ENCODE measurements around the gene G6PC3.
"Not testable (repeated sequence)": the region's sequence is repeated elsewhere in the genome, so short reads cannot be mapped to it uniquely, and the experiment has no call there.

Gene G6PC3

DNA sequence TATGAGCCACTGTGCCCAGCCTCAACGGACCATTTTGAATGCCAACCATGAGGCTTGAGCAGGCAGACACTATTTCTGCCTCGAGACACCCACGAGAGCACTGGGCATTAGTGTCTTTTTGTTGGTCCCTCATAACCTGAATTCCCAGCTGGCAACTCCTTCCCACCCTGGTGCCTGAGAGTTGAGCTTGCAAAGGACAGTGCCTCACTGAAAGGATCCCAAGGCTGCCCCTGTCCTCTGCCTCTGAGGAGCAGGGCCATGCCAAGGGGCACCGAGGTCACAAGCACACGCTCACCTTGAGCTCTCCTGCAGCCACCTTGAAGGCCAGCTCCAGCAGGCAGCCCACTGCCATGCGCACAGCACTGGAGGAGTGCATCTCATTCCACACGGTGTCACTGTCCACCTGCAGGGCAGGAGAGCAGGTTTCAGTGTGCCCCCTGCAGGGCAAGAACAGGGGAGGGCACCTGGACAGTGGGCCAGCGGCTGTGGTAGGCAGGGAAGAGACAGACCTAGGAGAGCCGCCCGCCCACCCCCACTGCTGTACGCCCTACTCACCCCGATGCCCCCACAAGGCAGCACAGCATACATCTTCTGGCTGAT lies 12.8 kb downstream of the G6PC3 start:
- DNase-seq (ENCODE audit: low read depth in 2 of 2), result no peak

DNA sequence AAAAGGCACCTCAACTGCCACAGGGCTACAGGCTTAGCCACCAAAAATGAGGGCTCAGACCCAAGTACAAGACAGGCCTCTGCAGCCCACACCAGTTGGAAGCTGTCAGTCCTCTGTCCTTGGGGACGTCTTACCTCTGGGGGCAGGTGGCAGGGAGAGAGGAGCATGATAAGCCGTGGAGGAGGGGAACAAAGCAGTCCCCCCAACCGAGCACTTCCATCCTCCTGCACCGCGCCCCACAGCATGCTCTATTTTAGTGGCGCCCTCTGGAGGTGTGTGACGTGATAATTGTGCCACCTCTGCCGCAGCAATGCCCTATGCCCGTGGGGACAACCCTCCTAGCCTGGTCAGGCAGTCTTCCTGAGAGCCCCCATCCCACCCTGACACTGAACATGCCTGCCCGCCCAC lies 13.6 kb downstream of the G6PC3 start:
- DNase-seq (ENCODE audit: low read depth in 2 of 2), result no peak

DNA sequence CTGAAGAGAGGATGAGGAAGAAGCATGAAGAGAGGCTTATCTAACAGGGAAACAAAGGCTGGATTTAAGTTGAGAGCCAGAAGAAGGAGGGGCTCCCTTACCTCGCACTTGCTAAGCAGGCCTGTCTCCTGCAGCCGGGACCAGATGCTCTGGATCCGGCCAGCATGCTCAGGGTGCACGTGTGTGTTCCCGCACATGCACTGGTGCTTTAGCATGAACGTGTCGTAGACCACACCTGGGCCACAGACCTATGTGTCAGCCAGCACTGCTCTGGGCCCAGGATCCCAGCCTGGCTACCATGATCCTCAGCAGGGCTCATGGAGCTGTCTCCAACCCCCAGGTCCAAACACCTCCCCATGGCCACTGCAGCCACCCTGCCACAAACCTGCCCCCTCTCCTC lies 14.4 kb downstream of the G6PC3 start:
- no peak for DNase-seq (ENCODE audit: low read depth in 2 of 2)

DNA sequence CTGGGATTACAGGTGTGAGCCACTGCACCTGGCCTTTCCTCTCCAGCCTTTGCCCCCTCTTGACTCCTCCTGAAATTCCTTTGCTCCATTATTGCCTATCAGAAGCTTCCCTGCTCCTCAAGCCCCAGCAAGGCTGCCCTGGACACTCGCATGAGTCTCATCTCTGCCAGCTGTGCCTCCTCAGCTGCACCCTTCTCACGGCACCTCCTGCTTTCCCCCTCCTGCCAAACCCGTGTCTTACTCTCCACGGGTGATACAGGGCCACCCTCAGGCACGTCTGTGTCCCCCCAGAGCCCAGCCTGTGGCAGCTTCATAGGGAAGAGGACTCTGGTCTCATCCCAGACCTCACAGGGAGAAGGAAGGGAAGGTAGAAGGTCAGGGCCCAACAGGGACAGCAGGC lies 15.4 kb downstream of the G6PC3 start:
- DNase-seq (ENCODE audit: low read depth in 2 of 2), result no peak

DNA sequence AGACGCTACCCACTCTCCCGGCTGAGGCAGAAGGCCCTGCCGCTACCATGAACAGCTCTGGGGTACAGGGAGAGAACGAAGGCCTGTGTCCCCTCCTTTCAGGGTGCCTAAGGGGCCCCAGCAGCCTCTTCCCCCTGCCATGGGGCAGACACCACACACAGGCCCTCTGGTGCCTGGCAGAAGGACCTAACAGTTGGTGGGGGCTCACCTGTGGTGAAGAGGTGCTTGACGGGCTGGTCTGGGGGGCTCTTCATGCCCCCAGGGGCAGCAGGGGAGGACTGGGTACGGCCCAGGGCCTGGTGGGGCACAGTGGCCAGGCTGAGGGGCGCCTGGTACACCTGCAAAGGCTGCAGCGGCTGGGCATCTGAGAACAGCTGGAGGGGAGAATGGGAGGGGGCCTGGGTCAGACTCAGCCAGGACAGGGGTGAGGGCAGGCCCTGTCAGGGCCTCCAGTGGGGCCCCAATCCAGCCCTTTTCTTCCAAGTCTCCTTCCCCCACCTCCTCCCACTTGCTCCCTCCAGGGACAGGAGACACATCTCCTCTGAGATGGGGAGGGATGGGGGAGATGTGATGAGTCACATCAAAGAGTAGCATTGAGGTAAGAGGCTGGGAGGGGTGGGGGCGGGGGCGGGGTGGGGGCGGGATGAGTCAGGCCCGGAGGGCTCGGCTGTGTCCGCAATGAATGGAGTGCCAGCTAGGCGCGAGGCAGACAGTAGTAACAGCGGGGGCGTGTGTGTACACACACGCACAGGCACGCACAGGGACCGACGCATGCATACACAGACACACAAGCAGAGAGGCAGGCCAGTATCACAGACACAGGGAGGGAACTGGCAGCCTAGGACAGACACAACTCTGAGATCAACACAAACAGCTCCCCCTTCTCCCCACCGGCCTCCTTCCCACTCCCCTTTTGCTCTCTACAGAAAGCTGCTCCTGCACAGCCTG lies 16.1 kb downstream of the G6PC3 start:
- DNase-seq (ENCODE audit: low read depth in 2 of 2), result no peak

DNA sequence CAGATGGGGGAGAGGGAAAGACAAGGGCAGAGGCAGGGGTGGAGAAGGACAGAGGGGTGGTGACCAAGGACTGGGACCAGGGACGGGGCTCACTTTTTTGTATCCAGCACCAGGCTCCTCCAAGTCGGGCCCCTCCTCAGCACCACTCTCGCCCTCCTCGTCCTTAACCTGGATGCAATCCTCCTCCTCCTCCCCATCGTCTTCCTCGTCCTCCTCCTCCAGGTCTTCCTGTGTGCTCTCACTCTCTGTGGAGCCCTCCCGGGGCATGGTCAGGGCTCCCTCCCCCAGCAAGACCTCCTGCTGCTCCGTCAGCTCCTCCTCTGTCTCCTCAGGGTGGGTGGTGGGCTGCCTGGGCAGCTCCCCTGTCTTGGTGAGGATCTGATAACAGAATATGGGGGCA lies 16.8 kb downstream of the G6PC3 start:
- no peak for DNase-seq (ENCODE audit: low read depth in 2 of 2)

DNA sequence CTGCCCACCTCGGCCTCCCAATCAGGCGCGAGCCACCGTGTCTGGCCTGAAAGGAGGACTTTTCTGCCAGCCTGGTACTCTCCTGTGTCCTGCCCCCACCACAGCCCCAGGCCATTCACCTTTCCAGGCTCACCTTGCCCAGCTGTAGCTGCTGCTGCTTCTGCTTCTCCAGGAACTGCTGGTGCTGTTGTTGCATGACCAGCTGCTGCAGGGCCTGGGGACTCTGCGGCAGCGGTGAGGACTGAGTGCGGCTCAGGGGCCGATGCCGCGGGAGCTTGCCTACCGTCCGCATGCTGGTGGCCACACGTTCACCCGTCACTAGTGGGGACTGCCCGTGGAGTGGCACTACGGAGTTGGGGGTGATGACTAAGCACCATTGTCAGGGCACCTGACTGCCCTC lies 17.7 kb downstream of the G6PC3 start:
- no peak for DNase-seq (ENCODE audit: low read depth in 2 of 2)

DNA sequence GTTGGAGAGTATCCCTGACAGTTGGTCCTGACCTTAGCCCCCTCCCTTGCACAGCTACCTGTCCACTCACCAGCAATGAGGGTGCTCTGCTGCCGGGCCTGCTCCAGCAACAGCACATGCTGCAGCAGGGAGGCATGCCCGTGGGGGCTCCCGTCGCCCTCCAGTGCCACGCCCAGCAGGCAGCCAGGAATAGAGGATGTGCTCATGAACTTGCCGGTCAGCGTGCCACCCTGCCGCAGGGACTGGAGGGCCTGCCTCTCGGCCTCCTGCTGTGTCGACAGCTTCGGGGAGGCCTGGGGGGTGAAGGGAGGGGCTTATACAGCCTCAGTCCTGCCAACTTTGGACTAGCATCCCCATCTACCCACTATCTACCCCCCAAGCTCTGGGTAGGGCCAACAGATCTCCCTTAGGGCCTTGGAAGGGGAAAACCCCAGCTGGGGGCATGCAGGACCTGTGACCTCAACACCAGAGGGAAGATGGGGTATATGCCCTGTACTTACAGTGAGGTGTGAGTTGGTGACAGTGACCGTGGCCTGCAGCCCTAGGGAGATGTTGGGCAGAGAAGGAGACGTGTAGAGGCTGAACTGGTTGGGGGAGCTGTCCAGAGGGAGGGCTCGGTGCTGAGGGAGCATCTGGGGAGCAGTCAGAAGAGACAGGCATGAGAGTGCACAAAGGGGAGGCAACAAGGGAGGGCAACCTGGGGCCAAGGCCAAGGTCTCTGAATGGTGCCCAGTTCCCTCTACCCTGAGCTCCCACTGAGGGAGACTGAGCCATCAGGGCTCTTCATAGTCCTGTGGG lies 20.9 kb downstream of the G6PC3 start:
- DNase-seq (ENCODE audit: low read depth in 2 of 2), result no peak

DNA sequence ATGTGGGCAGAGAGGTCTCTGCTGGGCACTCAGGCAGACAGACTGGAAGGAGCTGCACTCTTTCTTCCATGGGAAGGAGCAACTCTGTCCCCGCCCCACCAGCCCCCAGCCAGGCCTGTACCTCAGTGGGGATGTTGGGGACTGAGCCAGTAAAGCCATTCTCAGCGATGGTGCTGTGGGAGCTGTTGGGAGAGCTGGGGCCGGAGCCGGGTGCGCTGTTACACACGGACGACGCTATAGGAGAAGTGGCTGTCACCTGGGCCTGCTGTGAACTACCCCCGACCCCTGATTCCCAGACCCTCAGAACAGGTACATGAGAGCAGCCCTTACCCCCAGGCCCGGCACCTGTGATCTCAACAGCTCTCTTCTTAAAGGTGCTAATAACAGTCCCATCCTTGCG lies 21.5 kb downstream of the G6PC3 start:
- no peak for DNase-seq (ENCODE audit: low read depth in 2 of 2)

DNA sequence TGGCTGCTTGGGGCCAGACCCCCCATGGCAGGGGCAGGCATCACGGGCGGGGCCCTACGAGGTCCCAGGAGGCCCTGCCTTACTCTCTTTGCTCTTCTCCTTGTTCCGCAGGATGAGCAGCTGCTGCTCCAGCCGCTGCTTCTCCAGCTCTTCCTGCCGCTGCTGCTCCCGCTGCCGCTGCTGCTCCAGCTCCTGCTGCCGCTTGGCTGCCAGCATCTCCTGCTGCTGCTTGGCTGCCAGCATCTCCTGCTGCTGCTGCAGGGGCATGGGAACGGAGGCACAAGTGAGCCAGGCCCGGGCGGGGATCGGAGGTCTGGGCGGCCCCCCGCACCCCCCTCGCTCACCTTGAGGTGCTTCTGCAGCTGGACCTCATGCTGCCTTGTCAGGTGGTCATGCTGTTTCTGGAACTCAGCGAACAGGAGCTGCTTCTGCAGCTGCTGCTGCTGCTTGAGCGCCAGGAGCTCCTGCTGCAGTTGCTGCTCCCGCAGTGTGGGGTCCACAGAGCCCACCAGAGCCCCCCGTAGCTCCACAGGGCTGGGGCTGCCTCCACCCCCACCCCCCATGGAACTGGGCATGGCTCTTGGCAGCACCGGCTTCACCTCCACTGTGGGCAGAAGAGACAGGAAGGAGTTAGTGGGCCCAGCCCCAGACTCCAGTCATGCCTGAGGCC lies 22.8 kb downstream of the G6PC3 start:
- no peak for DNase-seq (ENCODE audit: low read depth in 2 of 2)

DNA sequence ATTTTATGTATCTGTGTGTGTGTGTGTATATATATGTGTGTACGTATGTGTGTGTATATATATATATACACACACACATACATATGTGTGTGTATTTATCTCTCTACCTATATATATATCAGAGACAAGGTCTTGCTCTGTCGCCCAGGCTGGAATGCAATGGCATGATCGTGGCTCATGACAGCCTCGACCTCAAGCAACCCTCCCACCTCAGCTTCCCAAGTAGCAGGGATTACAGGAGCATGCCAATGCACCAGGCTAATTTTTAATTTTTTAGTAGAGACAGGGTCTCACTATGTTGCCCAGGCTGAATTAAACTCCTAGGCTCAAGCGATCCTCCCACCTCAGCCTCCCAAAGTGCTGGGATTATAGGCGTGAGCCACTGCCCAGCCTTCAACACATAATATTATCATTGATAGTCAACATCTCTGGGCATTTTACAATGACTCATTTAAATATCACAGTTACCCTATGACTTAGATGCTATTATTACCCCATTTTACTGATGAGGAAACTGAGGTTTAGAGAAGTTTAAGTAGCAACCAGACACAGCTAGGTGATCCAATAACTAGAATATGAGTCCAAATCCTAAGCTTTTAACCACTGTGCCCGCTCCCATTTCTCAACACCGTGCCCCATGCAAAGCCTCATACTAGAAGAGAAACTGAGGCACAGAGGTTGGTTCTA lies 24.3 kb downstream of the G6PC3 start:
- no peak for DNase-seq (ENCODE audit: low read depth in 2 of 2)

DNA sequence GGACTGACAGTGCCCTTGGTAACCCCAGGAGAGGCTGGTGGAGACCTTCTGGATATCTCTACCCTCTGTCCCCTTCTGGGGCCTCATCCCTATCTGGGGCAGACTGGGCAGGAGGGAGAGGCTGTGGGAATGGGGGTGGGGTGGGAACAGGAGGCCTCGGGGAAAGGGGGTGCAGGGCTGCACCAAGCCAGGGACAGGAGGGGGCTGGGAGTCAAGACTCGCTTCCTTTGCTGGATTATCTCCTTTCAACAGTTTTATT lies 24.8 kb downstream of the G6PC3 start:
- no peak for DNase-seq (ENCODE audit: low read depth in 2 of 2)

DNA sequence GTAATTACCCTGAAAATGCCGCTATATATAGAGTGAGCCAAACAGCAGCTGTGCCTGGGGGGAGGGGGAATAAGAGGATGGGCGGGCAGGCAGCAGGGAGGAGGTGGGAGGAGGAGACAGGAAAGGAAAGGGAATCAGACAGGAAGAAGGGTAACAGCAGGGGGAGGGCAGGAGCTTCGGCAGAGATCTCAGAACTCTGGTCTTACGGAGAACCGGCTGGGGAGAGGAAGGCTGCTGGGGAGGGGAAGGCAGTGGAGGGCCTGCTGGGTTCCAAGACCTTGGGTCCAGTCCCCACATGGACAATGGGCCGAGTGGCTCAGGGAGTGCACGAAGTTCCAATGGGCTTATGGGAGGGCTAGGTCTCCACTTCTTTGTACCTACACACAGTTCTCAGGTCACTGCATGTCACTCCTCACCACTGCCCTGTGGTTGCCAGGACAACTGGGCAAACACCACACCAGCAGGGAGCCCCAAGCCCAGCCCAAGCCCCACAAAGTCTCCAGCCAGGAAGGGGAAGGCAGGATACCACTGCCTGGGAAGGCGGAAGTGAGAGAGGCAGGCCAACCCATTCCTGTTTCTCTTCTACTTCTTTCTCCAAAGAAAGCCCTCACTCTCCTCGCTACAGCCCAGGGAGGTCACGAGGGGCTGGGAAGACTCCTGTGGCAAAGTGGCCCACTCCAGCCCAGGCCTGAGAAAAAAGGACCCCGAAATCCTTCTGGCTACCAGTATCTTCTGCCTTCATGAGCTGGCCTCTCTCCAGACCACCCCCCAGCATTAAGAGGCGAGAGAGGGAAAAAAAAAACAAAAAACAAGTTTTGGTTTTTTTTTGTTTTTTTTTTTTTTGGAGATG lies 25.3 kb downstream of the G6PC3 start:
- no peak for DNase-seq (ENCODE audit: low read depth in 2 of 2)

DNA sequence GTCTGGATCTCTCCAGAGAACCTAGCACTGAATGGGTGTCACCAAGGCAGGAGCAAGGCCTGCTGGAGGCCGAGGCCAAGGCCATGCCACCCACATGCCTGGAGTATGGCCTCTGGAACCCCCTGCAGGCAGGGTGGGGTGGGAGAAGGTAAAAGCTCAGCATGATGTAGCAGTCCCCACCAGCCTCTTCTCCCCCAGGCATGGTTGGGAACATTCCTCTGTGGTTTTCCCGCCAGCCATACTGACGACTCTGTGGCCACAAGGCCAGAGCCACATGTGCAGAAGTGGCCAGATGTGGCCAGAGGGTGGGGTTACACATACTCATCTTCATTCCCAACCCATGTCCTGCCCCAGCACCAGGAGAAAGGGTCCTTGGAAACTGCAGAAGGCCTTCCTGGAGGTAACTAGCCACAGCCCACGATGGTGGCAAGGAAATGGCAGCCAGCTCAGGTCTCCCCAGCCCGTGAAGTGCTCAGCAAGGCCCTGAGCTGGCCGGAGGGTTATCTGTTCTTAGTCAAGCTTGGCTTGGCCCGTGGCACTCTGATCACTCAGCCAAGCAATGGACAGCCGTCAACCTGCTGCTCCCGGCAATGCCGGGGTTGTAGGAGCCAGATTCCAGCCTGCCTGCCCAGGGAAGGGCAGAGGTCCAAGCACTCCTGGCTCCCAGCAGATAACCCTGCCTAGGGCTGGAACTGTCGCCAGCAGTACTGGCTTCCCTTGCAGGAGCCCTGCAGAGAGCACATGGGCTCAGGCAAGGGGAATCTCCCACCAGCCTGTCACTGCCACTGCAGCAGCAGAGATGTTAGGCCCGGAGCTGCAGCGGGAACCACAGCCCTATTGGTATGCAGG lies 26.8 kb downstream of the G6PC3 start:
- no peak for DNase-seq (ENCODE audit: low read depth in 2 of 2)

DNA sequence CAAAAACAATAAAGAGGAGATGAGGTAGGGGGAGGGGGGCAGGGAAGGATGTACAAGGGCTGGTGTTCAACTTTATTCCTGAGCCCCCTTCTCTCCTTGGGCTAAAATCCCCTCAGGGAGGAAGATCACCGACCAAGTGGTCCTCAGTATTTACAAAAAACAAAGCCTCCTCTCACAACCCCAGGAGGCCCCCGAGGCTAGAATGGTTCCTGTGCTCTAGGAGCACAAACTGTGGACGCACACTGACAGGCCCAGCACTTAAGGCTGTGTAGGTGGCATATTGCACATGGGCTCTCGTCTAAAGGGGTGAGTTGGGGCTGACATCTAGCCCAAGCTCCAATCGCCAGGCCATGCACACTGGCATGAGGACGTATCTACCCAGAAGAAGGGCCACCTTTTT lies 31.3 kb downstream of the G6PC3 start:
- not testable (repeated sequence) for DNase-seq (ENCODE audit: low read depth in 2 of 2)

DNA sequence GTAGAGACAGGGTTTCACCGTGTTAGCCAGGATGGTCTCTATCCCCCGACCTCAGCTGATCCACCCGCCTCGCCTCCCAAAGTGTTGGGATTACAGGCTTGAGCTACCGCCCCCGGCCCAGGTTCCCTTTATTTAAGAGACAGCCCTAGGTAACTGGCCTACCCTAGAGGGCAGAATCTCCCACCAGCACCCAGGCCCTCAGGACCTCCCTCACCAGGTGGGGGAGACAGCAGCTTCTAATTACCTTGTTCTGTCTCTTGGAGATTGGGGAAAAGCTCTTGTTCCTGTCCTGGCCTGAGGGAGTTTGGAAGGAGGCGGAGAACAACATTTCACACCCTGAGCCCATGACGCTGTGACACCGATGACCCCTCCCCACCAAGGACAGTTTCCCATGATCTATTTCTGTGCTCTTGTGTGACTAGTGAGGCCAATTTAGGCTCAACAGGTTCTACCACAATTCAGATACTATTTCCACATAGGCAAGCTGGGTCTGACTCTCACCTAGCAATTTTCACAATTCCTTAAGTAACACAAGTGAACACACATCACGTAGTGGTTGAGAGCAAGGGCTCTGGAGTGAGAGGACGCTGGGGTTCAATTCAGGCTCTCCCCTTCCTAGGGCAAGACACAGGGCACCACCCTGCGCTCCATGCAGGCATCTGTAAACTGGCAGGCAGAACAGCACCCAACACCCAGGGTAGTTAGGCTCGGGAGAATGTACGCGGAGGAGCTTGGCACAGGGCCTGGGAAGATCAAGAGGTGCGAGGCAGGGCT lies 32.5 kb downstream of the G6PC3 start:
- DNase-seq (ENCODE audit: low read depth in 2 of 2), result no peak

DNA sequence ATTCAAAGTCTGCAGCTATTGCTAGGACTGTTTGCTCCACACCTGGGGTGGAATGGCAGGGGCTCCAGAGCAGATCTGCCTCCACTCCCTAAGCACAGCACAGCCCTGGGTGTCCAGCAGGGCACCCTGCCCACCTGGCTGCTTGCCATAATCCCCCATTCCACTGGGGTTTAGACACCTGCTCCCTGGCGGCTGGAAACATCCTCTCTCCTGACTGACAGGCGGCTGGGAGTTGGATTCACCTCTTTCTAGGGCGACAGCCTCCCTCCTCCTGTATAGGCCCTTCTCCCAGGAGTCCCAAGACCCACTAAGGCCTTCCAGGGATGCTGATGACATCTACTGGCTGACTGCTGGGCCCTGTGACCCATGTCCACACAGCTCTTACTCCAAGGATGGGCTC lies 34.9 kb downstream of the G6PC3 start:
- no peak for DNase-seq (ENCODE audit: low read depth in 2 of 2)

DNA sequence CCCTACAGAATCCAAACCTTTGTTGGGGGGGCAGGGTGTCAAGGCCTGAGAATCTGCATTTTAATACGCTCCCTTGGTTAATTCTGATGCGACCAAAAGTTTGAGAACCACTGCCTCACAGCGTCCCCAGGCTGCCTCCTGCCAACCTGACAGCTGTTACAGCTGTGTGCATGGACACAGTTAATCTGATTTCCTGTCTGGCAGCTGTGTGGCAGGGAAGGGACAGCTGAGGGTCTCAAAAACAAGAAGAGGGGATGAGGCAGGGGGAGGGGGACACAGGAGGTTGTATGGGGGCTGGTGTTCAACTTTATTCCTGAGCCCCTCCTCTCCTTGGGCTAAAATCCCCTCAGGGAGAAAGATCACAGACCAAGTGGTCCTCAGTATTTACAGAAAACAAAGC lies 35.4 kb downstream of the G6PC3 start:
- no peak for DNase-seq (ENCODE audit: low read depth in 2 of 2)

DNA sequence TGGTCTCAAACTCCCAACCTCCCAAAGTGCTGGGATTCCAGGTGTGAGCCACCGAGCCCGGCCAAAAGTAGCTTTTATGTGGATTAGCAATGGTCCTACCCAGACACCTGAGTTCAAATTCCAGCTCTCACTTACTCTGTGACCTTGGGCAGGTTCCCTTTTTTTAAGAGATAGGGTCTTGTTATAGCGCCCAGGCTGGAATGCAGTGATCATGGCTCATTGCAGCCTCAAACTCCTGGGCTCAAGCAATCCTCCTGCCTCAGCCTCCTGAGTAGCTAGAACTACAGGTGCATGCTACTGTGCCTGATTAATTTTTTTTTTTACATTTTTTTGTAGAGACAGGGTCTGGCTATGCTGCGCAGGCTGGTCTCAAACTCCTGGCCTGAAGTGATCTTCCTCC lies 36.3 kb downstream of the G6PC3 start:
- DNase-seq (ENCODE audit: low read depth in 2 of 2), result no peak

Data from stimulated activated CD8-positive, alpha-beta memory T cell treated with anti-CD3 and anti-CD28 coated beads, Interleukin-7, amount 100 ng/mL, for 1 hour (primary cell).